ENCODE results near the gene OR5C1. TPM values are rescaled to one million over a fixed set of nuclear protein-coding genes. Genes with fewer than 3 reads are reported as not detected.
A peak's percentile ranks its signal among the peaks of the same experiment; 100 is the strongest.
"Not testable (repeated sequence)": the region's sequence is repeated elsewhere in the genome, so short reads cannot be mapped to it uniquely, and the experiment has no call there.

The OR5C1 gene
- total RNA-seq, 1 donor, result not detected

DNA sequence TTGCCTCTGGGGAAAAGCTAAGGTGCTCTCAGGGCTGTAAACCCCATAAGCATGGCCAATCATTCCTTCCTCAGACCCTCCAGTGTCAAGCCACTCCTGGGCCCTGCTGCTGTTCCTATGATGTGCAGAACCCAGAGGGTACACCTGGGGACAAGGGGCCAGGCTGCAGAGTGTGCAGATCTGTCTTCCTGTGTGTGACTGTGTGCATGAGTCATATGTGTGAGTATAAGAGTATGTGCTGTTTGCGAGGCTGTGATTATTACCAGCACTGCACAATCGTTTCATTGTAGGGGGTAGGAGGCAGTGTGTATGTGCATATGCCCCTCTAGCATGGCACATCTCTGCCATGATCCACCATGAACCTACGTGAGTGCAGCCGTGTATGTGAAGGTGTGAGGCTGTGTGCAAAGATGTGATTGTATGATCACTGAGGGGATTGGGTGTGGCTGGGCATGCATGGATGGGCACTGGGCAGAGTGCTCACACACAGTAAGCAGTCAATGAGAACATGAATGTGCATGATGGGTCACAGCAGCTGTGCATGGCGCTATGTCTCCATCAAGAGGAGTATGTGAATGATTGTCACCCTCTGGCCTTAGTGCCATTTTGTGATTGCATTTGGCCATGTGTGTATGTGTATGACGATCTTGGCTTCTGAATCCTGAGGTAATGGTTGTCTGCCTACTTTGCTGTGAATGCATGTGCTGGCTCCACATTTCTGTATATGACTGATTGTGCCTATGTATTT is 8.8 kb downstream of the OR5C1 start:
- no peak overlapping the region for H3K4me3 ChIP-seq (ENCODE audit: low read depth, low read length)
- TF ChIP-seq CTCF (IDR thresholded peaks at IDR 0.05; ENCODE audit: insufficient read depth, low read length), result no peak
- DNase-seq (ENCODE audit: low read depth), result no peak

DNA sequence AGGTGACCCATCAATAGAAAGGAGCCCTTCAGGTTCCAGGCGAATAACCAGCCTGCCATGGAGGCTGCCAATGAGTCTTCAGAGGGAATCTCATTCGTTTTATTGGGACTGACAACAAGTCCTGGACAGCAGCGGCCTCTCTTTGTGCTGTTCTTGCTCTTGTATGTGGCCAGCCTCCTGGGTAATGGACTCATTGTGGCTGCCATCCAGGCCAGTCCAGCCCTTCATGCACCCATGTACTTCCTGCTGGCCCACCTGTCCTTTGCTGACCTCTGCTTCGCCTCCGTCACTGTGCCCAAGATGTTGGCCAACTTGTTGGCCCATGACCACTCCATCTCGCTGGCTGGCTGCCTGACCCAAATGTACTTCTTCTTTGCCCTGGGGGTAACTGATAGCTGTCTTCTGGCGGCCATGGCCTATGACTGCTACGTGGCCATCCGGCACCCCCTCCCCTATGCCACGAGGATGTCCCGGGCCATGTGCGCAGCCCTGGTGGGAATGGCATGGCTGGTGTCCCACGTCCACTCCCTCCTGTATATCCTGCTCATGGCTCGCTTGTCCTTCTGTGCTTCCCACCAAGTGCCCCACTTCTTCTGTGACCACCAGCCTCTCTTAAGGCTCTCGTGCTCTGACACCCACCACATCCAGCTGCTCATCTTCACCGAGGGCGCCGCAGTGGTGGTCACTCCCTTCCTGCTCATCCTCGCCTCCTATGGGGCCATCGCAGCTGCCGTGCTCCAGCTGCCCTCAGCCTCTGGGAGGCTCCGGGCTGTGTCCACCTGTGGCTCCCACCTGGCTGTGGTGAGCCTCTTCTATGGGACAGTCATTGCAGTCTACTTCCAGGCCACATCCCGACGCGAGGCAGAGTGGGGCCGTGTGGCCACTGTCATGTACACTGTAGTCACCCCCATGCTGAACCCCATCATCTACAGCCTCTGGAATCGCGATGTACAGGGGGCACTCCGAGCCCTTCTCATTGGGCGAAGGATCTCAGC is 11.6 kb downstream of the OR5C1 start, which contains the start of gene OR1K1:
Gene OR1K1, plus strand, starts transcription at position 58 of the 995 bp plus-strand sequence. Its CDS starts 0 bp downstream, at position 58.
- no peak for TF ChIP-seq CTCF (IDR thresholded peaks at IDR 0.05; ENCODE audit: insufficient read depth, low read length)
- no peak within 1 kb of the TSS for H3K4me3 ChIP-seq (ENCODE audit: low read depth, low read length)
- DNase-seq (ENCODE audit: low read depth), result no peak

DNA sequence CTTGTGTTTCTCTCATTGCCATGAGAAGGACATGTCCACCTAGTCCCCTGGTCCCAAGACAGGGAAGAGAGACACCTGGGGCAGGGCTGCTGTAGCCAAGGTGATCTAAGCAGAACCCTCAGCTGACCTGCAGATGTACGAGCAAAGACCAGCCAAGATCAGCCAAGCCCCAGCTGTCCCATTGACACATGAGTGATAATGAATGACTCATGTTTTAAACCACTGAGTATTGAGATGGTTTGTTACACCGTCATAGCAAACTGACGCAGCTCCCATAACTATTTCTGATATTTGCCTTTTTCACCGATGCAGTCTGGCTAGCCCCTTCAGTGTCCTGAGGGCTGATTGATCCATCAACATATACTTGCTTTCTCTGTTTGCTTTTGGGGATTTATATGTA is 17.9 kb downstream of the OR5C1 start:
- H3K4me3 ChIP-seq (ENCODE audit: low read depth, low read length), result no peak overlapping the region
- DNase-seq (ENCODE audit: low read depth), result no peak
- no peak for TF ChIP-seq CTCF (IDR thresholded peaks at IDR 0.05; ENCODE audit: insufficient read depth, low read length)

DNA sequence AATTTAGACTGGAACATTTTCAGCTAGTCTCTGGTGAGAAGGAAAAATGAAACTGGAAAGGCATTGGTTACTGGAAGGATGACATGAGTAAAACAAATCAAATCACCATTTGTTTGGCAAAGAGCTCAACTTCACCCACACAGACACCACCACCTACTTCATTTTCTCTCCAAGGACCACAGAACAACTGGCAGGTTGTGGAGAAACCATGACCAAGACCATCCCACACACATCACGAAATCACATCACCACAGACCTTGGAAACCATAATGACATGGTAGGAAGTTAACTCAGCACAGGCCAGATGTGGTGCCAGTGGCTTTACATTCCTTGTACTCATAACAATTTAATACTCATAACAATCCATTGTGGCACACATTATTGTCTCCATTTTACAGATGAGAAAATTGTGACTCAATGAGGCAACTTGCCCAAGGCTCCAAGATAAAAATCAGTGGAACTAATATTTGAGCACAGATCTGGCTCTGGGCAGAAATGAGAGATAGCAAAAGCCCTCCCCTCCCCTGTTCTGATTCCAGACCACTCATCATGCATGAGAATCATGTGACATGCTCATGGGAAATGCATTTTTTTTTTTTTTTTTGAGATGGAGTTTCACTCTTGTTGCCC is 18.7 kb downstream of the OR5C1 start:
- peak; percentile 81 for DNase-seq (ENCODE audit: low read depth)
- no peak for TF ChIP-seq CTCF (IDR thresholded peaks at IDR 0.05; ENCODE audit: insufficient read depth, low read length)
- H3K4me3 ChIP-seq (ENCODE audit: low read depth, low read length), result no peak overlapping the region

- no peak overlapping the region for H3K4me3 ChIP-seq (ENCODE audit: low read depth, low read length)
- DNase-seq (ENCODE audit: low read depth), result no peak
- TF ChIP-seq CTCF (IDR thresholded peaks at IDR 0.05; ENCODE audit: insufficient read depth, low read length), result no peak
These were observed 19.4 kb downstream of the OR5C1 start for GRCh38 chr9:122808141-122808540.

GRCh38 chr9:122809261-122809660 is 20.5 kb downstream of the OR5C1 start:
- not testable (repeated sequence) for DNase-seq (ENCODE audit: low read depth); H3K4me3 ChIP-seq (ENCODE audit: low read depth, low read length)
